SK-N-SH treated with all-trans-retinoic acid at 6 μM for 48 hours (cell line): ENCODE results near the gene EBF4.

Experiments used
- ATAC-seq: fragments of 200-7000 bp; cut with Tn5 transposase; 3 replicates; pipeline ENCODE4 v1.9.1; 2020; ENCODE audit warnings: mild to moderate bottlenecking, moderate library complexity
- CSDC2 ChIP-seq: fragments of 250-450 bp; sonication (Bioruptor Pico); IDR thresholded peaks from 2 replicates; pipeline ENCODE4 v1.5.0; 2020; ENCODE audit warnings: mild to moderate bottlenecking, moderate library complexity
- GLIS3 ChIP-seq: fragments of 250-450 bp; sonication (Bioruptor Pico); IDR thresholded peaks from 2 replicates; pipeline ENCODE4 v1.5.0; 2020; ENCODE audit warnings: mild to moderate bottlenecking, moderate library complexity
- ISL1 ChIP-seq: fragments of 250-450 bp; sonication (Bioruptor Pico); IDR thresholded peaks from 2 replicates; pipeline ENCODE4 v2.1.2; 2022; ENCODE audit warnings: mild to moderate bottlenecking, moderate library complexity
- OSR1 ChIP-seq: fragments of 250-450 bp; sonication (Bioruptor Pico); IDR thresholded peaks from 2 replicates; pipeline ENCODE4 v1.8.0; 2022; ENCODE audit warnings: moderate library complexity, mild to moderate bottlenecking, inconsistent platforms
- PATZ1 ChIP-seq: fragments of 250-450 bp; sonication (Bioruptor Pico); IDR thresholded peaks from 2 replicates; pipeline ENCODE4 v1.8.0; 2020; ENCODE audit warnings: mild to moderate bottlenecking, moderate library complexity, borderline replicate concordance
- PPARA ChIP-seq: fragments of 250-450 bp; sonication (Bioruptor Pico); IDR thresholded peaks from 2 replicates; pipeline ENCODE4 v1.5.0; 2020; ENCODE audit warnings: mild to moderate bottlenecking, borderline replicate concordance
- RARB ChIP-seq: fragments of 250-450 bp; sonication (Bioruptor Pico); IDR thresholded peaks from 2 replicates; pipeline ENCODE4 v1.8.0; 2021; ENCODE audit warnings: mild to moderate bottlenecking, moderate library complexity
- SNAI2 ChIP-seq: fragments of 250-450 bp; sonication (Bioruptor Pico); IDR thresholded peaks from 2 replicates; pipeline ENCODE4 v1.5.0; 2020; ENCODE audit warnings: mild to moderate bottlenecking, moderate library complexity
- TCF4 ChIP-seq: fragments of 250-450 bp; sonication (Bioruptor Pico); IDR thresholded peaks from 2 replicates; pipeline ENCODE4 v1.8.0; 2021; ENCODE audit warnings: mild to moderate bottlenecking, moderate library complexity, borderline replicate concordance
- TOX ChIP-seq: fragments of 250-450 bp; sonication (Bioruptor Pico); IDR thresholded peaks from 2 replicates; pipeline ENCODE4 v1.8.0; 2021; ENCODE audit warnings: mild to moderate bottlenecking, moderate library complexity, borderline replicate concordance
- ZC3H10 ChIP-seq: fragments of 250-450 bp; sonication (Bioruptor Pico); IDR thresholded peaks from 2 replicates; pipeline ENCODE4 v1.5.1; 2021; ENCODE audit warnings: mild to moderate bottlenecking, moderate library complexity
- ZFP3 ChIP-seq: fragments of 250-450 bp; sonication (Bioruptor Pico); IDR thresholded peaks from 2 replicates; pipeline ENCODE4 v1.5.0; 2020; ENCODE audit warnings: mild to moderate bottlenecking, moderate library complexity
- ZFP30 ChIP-seq: fragments of 450-650 bp; formaldehyde crosslinking; IDR thresholded peaks from 2 replicates; pipeline ENCODE4 v1.5.0; 2022; ENCODE audit warnings: mild to moderate bottlenecking, moderate library complexity
- ZNF565 ChIP-seq: fragments of 450-650 bp; formaldehyde crosslinking; conservative IDR thresholded peaks from 2 replicates; pipeline ENCODE4 v1.5.0; 2020; ENCODE audit warnings: low read depth, mild to moderate bottlenecking, moderate library complexity
- ZNF70 ChIP-seq: fragments of 450-650 bp; formaldehyde crosslinking; IDR thresholded peaks from 2 replicates; pipeline ENCODE4 v1.5.0; 2020; ENCODE audit warnings: mild to moderate bottlenecking, moderate library complexity
- ZNF8 ChIP-seq: fragments of 450-650 bp; formaldehyde crosslinking; IDR thresholded peaks from 2 replicates; pipeline ENCODE4 v1.5.0; 2020; ENCODE audit warnings: mild to moderate bottlenecking, moderate library complexity
- TF ChIP-seq, protein P1 (sequence below): fragments of 250-450 bp; sonication (Bioruptor Pico); IDR thresholded peaks from 2 replicates; pipeline ENCODE4 v1.8.0; 2021; ENCODE audit warnings: low read depth, mild to moderate bottlenecking, moderate library complexity, borderline replicate concordance
- TF ChIP-seq, protein P2 (sequence below): fragments of 250-450 bp; sonication (Bioruptor Pico); IDR thresholded peaks from 2 replicates; pipeline ENCODE4 v1.5.0; 2020; ENCODE audit warnings: mild to moderate bottlenecking, moderate library complexity
- TF ChIP-seq, protein P3 (sequence below): fragments of 250-450 bp; sonication (Bioruptor Pico); IDR thresholded peaks from 2 replicates; pipeline ENCODE4 v1.5.1; 2020; ENCODE audit warnings: low read depth, mild to moderate bottlenecking, moderate library complexity

Gene EBF4

GRCh38 chr20:2796011-2796660, 103.6 kb downstream of the EBF4 start:
- no peak for ATAC-seq
- TF ChIP-seq, protein P1, sequence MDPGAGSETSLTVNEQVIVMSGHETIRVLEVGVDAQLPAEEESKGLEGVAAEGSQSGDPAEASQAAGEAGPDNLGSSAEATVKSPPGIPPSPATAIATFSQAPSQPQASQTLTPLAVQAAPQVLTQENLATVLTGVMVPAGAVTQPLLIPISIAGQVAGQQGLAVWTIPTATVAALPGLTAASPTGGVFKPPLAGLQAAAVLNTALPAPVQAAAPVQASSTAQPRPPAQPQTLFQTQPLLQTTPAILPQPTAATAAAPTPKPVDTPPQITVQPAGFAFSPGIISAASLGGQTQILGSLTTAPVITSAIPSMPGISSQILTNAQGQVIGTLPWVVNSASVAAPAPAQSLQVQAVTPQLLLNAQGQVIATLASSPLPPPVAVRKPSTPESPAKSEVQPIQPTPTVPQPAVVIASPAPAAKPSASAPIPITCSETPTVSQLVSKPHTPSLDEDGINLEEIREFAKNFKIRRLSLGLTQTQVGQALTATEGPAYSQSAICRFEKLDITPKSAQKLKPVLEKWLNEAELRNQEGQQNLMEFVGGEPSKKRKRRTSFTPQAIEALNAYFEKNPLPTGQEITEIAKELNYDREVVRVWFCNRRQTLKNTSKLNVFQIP (CRISPR knock-in tag): no peak
- TF ChIP-seq GLIS3 (no peak), PPARA (CRISPR knock-in tag) (no peak), OSR1 (CRISPR knock-in tag) (no peak), ZFP30 (CRISPR knock-in tag) (no peak), ZC3H10 (no peak)

DNA sequence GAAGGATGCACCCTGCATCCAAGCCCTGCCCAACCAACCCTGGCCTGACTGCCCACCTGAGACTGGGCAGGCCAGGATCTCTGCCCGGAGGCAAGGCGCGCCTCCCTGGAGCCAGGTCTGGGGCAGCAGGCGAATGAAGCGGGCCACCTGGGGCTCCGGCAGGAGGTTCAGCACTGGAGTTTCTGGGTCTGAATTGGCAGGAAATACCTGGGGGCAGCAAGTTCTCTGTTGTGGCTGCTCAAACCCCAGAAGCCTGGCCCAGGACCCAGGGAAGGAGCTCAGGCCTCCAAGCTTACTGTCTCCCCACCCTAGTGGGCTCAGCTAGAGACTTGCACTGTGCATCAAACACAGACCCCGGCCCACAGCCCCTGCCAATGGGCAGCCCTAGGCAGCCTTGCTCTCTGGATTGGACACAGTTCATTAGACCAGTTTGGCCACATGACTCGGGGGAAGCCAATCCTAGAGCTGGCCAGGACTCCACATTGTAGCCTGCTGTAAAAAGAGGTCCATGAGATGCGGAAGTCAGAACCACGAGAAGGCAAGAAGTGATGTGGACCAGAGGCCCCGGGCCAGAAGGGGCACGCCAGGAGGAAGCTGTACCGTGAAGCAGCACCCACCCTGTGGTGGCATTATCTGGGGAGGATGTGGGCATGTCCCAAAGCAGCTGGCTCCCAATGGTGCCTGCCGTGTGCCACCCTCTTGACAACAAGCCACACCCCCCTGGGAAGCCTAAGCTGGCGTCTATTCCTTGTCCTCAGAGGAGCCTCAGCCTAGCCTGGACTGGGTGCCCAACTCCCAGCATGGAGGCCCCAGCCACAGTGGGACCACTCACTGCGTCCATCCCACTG, 104.8 kb downstream of the EBF4 start:
- TF ChIP-seq, protein P2, sequence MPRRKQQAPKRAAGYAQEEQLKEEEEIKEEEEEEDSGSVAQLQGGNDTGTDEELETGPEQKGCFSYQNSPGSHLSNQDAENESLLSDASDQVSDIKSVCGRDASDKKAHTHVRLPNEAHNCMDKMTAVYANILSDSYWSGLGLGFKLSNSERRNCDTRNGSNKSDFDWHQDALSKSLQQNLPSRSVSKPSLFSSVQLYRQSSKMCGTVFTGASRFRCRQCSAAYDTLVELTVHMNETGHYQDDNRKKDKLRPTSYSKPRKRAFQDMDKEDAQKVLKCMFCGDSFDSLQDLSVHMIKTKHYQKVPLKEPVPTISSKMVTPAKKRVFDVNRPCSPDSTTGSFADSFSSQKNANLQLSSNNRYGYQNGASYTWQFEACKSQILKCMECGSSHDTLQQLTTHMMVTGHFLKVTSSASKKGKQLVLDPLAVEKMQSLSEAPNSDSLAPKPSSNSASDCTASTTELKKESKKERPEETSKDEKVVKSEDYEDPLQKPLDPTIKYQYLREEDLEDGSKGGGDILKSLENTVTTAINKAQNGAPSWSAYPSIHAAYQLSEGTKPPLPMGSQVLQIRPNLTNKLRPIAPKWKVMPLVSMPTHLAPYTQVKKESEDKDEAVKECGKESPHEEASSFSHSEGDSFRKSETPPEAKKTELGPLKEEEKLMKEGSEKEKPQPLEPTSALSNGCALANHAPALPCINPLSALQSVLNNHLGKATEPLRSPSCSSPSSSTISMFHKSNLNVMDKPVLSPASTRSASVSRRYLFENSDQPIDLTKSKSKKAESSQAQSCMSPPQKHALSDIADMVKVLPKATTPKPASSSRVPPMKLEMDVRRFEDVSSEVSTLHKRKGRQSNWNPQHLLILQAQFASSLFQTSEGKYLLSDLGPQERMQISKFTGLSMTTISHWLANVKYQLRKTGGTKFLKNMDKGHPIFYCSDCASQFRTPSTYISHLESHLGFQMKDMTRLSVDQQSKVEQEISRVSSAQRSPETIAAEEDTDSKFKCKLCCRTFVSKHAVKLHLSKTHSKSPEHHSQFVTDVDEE (CRISPR knock-in tag): no peak
- TF ChIP-seq ZNF70 (CRISPR knock-in tag) (no peak), GLIS3 (no peak), TCF4 (no peak), ISL1 (CRISPR knock-in tag) (no peak), CSDC2 (no peak), ZNF8 (CRISPR knock-in tag) (no peak)
- ATAC-seq: no peak

DNA sequence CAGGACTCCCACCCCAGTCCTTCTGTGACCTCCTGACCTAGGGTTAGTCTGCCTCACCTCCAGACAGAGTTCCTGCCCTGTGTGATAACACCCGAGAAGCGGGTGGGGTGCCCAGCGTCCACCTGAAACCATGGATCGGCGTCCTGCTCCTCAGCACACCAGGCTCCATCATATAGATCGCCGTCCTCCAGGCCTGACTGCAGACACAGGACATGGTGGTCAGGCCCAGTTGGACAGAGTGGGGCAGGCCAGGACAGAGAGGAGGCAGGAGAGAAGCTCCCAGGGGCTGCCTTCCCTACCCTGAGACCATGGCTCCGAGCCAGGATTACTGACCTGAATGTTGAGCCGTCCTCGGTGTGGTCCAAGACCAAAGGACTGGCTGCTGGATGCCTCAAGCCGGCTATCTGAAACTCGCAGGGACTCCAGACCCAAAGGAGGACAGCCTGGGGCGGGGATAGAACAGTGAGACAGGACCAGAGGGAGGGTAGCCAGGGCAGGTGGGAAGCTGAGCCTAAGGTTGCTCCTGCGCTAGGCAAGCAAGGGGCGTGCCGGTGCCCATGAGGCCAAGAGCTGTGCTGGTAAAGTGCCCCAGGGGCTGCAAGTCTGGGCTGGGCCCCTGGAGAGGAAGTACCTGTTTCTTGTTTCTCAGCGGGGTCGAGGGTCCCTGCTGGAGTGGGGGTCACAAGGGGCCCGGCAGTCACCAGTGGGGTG, 105.7 kb downstream of the EBF4 start:
- TF ChIP-seq ISL1 (CRISPR knock-in tag) (no peak), SNAI2 (CRISPR knock-in tag) (no peak), ZNF8 (CRISPR knock-in tag) (no peak), CSDC2 (no peak), RARB (no peak), ZFP30 (CRISPR knock-in tag) (no peak), GLIS3 (no peak), ZFP3 (no peak), PPARA (CRISPR knock-in tag) (no peak), ZNF70 (CRISPR knock-in tag) (no peak), ZNF565 (no peak), PATZ1 (CRISPR knock-in tag) (no peak), TOX (CRISPR knock-in tag) (no peak)
- TF ChIP-seq, protein P1 (CRISPR knock-in tag): no peak
- TF ChIP-seq, all 23 proteins: peak for 0
- no peak for ATAC-seq

- ATAC-seq: peak; percentile 10; the same call in 2 of the 3 replicates
- TF ChIP-seq ZNF565 (no peak), CSDC2 (no peak), ISL1 (CRISPR knock-in tag) (no peak), PPARA (CRISPR knock-in tag) (no peak)
- TF ChIP-seq, protein P3, sequence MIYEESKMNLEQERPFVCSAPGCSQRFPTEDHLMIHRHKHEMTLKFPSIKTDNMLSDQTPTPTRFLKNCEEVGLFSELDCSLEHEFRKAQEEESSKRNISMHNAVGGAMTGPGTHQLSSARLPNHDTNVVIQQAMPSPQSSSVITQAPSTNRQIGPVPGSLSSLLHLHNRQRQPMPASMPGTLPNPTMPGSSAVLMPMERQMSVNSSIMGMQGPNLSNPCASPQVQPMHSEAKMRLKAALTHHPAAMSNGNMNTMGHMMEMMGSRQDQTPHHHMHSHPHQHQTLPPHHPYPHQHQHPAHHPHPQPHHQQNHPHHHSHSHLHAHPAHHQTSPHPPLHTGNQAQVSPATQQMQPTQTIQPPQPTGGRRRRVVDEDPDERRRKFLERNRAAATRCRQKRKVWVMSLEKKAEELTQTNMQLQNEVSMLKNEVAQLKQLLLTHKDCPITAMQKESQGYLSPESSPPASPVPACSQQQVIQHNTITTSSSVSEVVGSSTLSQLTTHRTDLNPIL: no peak
Observed at GRCh38 chr20:2798814-2799213, 106.2 kb downstream of the EBF4 start.
